SU-DHL-6 (cell line): ENCODE measurements around the gene AGFG2.

Experiments
- EZH2phosphoT487 ChIP-seq: fragments of 200-600 bp; sonication (generic), shearing (Covaris generic); conservative IDR thresholded peaks from 2 replicates; pipeline ENCODE4 v1.6.1; 2018; ENCODE audit warnings: mild to moderate bottlenecking, antibody characterized with exemption, low read length, moderate library complexity, mixed read lengths
- TF ChIP-seq, protein P1 (sequence below): fragments of 200-600 bp; sonication (generic); IDR thresholded peaks from one replicate; pipeline ENCODE4 v1.5.1; 2017; ENCODE audit warnings: antibody characterized with exemption, mild to moderate bottlenecking, low read length, moderate library complexity; ENCODE audit not compliant: insufficient read depth, poor library complexity, severe bottlenecking

DNA sequence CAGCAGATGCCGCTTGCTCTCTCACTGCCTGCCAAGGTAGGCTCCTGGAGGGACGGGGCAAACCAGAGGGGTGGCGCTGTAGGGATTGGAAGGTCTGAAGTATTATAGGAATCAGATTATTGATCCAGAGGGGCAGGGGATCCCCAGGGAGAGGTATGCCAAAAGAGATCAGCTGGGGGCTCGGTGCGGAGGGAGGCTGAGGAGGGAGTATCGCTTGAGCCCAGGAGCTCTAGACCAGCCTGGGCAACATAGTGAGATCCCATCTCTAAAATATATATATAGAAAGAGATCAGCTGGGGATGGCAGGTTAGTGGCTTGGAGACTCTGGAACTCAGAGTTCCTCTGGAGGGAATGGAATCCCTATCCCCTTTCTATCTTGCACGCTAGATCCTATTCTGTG lies 56.2 kb downstream of the AGFG2 start:
- TF ChIP-seq EZH2phosphoT487 = no peak
- TF ChIP-seq, protein P1, sequence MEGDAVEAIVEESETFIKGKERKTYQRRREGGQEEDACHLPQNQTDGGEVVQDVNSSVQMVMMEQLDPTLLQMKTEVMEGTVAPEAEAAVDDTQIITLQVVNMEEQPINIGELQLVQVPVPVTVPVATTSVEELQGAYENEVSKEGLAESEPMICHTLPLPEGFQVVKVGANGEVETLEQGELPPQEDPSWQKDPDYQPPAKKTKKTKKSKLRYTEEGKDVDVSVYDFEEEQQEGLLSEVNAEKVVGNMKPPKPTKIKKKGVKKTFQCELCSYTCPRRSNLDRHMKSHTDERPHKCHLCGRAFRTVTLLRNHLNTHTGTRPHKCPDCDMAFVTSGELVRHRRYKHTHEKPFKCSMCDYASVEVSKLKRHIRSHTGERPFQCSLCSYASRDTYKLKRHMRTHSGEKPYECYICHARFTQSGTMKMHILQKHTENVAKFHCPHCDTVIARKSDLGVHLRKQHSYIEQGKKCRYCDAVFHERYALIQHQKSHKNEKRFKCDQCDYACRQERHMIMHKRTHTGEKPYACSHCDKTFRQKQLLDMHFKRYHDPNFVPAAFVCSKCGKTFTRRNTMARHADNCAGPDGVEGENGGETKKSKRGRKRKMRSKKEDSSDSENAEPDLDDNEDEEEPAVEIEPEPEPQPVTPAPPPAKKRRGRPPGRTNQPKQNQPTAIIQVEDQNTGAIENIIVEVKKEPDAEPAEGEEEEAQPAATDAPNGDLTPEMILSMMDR = no peak
